Stimulated activated CD4-positive, alpha-beta T cell treated with anti-CD3 and anti-CD28 coated beads, Interleukin-12 subunit alpha, Interleukin-12 subunit beta, amount 100 ng/mL, for 24 hours (primary cell): Measurements from ENCODE around the gene CAP2.

ENCODE experiments used
- DNase-seq, 2 experiments: peaks; one replicate each; pipeline ENCODE4 v3.0.0-alpha.2; 2020; ENCODE audit warnings: low read depth in 2 of 2

Gene CAP2

GRCh38 chr6:17392978-17393891, at the start of gene CAP2:
Gene CAP2 (plus strand): TSS chr6:17393595. CDS start chr6:17421556, 27,961 bp downstream.
- no peak for DNase-seq

DNA sequence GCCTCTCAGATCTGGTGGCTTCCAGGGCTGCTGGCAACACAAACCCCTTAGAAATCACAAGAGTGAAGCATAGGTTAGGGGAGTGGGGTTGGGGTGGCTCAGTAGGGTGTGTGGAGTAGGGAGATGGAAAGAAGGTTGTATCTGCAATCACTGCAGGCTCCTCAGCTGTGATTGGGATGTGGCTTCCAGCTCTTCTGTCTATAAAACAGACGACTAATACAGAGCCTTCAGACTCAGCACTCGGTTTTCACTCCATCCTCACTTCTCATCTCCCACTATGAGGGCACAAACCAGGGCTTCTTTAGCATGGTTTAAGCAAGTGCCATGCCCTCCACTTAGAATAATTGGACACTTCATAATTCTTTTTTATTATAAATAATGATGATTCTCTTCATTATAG, 46.4 kb upstream of the CAP2 start:
- no peak for DNase-seq

GRCh38 chr6:17349427-17349826, 44.0 kb upstream of the CAP2 start:
- no peak for DNase-seq

GRCh38 chr6:17352302-17352701, 41.1 kb upstream of the CAP2 start:
- DNase-seq = no peak

DNA sequence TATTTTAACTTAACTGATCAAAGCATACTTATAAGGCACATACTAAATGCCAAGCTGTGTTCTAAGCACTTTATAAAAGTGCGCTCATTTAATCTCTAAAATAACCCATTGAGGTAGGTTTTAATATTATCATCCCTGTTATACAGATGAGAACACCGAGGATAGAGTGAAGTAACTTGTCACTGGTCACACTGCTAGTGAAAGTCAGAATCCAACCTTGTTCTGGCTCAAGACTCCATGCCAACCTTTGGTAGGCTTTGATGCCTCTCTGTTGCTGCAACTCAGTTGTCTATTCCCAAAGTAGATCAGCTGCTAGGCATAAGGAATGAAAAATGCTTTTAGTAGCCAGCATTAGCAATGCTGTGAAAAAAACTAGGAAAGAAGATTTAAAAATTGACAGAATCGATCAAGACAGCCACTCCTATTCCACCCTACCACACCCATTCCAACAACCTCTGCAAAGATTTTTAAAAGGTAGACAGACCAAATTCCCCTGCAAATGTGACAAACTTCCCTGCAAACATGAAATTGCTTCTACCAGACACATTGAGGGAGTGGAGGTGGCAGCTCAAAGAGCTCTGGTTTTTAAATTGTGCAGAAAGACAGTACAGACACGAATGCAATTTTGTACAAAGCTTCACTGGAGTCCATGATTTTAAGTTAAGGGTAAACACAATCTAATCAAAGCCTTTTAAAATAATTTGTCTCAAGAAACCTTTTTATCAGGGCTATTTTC, 39.8 kb upstream of the CAP2 start:
- DNase-seq = no peak

GRCh38 chr6:17354700-17355403, 38.5 kb upstream of the CAP2 start:
- no peak for DNase-seq

- no peak for DNase-seq
Observed at GRCh38 chr6:17355404-17355774, 38.0 kb upstream of the CAP2 start.

- DNase-seq = no peak
Observed at GRCh38 chr6:17358515-17358914, 34.9 kb upstream of the CAP2 start.

GRCh38 chr6:17360564-17360963, 32.8 kb upstream of the CAP2 start:
- DNase-seq = no peak

DNA sequence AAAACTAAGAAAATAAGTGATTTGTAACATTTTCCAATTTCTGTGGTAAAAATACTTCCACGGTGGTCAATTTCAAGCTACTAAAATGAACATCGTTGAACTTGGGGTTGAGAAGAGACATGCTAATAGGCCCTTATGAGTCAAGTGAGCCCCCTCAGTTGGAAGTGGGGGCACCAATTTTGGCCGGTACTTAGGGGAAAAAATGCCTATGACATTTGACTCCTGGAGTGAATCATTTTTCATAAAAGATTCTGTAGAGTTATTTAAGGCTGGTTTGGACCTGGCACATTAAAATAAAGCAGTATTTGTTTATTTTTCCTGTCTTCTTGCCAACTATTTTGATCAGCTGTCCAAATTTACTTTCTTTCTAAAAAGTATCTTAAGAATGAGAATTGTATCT, 32.4 kb upstream of the CAP2 start:
- DNase-seq = no peak

- DNase-seq = no peak
Observed at GRCh38 chr6:17365961-17366360, 27.4 kb upstream of the CAP2 start.

DNA sequence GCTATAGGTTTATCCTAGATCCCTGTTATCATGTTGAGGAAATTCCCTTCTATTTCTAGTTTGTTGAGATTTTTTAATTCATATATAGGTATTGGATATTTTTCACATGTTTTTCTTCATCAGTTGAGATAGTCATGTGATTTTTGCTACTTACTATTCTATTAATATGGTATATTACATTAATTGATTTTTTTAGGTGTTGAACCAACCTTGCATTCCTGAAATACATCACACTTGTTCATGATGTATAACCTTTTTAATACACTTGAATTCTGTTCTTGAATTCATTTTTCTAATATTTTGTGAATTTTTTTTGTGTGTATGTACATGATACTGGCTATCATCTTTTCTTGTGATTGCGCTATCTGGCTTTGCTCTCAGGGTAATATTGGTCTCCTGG, 25.5 kb upstream of the CAP2 start:
- no peak for DNase-seq

DNA sequence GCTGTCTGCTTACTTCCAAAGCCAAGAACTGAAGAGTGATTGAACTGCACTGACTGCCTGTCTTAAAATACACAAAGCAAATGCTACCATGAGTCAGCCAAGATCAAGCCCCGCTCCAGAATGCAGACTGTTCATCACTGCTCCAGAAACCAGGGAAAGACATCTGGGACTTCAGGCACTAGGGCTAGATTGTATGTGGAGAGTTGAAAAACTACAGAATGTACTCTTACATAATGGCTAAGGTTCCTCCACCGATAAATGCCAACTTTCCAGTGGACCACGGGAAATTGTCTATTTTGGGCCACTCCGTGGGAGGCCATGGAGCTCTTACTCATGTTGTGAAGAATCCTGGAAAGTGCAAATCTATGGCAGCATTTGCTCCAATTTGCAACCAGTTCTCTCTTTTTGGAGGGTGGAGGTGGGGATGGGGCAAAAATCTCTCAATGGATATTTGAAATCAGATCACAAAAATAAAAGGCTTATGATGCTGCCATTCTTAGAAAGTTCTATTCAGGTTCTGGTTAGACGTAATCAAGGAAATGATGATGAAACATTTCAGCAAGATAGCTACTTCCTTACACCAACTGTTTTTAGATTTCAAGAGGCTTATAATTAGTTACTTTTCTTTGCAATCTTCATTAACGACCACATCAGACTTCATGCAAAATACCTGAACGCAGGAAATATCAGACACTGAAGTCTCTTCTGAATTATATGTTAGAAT, 11.8 kb upstream of the CAP2 start:
- no peak for DNase-seq

DNA sequence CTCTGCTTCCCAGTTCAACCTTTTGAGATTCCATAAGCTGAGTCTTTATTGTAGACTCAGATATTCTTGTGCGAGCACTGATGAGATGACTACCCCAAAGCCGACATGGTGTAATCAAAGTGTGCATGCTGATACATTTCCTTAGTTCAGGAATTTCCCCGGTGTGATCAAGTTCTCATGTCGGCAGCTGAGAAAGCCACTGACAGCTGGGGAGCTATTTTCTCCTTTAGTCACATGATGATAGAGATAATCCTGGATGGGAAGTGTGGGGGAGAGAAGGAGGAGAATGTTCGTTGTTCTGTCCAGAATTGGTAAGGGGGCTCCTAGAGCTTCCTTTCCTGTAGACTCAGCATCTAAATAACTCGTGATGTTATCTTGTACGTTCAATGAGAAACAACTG, 7.7 kb upstream of the CAP2 start:
- DNase-seq = no peak

DNA sequence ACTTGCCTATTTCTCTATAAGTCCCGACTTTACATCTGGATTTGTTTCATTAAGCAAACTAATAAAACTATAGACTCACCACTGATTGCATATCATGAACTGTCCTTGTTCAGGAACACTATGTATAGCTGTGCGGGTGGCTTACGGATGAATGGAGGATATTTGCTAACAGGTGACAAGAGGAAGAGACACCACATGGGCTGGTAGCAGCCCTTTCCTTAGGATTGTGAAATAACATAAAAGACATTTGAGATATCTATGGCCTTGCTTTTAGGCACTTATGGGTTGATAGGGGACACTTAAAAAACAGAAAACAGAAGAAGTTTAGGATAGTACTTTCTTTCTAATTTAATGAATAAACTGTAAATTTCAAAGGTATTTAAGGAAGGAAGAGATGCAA, 5.0 kb upstream of the CAP2 start:
- DNase-seq = no peak

- DNase-seq = no peak
Observed at GRCh38 chr6:17389274-17389847, 4.0 kb upstream of the CAP2 start.

DNA sequence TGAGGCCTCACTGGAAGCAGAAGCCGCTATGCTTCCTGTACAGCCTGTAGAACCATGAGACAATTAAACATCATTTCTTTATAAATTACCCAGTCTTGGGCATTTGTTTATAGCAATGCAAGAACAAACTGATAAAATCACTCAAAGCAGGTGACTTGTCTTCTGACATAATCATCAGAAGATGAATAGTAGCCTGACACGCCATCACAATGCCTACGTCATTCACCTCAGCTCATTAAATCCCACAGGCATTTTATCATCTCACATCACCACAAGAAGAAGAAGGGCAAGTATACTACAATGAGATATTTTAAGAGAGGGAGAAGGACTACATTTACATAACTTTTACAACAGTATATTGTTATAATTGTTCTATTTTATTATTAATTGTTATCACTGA, 3.1 kb upstream of the CAP2 start:
- no peak for DNase-seq

DNA sequence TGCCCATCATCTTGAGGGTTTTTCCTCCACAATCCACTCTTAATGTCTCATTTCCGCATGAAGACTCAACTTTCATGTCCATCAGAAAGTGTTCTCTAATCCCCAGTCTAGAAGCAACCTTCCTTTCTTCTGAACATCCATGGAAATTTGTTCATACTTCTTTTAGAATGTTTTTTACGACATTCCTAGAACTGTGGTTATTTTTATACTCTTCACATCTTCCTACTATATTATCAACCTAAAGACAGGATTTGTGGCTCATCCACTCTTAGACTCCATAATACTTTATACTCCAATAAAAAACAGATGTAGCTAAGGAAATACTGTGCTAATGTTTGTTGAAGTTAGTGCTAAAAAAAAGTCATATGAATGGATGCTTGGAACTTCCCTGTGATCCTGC, 1.4 kb upstream of the CAP2 start:
- DNase-seq = no peak

DNA sequence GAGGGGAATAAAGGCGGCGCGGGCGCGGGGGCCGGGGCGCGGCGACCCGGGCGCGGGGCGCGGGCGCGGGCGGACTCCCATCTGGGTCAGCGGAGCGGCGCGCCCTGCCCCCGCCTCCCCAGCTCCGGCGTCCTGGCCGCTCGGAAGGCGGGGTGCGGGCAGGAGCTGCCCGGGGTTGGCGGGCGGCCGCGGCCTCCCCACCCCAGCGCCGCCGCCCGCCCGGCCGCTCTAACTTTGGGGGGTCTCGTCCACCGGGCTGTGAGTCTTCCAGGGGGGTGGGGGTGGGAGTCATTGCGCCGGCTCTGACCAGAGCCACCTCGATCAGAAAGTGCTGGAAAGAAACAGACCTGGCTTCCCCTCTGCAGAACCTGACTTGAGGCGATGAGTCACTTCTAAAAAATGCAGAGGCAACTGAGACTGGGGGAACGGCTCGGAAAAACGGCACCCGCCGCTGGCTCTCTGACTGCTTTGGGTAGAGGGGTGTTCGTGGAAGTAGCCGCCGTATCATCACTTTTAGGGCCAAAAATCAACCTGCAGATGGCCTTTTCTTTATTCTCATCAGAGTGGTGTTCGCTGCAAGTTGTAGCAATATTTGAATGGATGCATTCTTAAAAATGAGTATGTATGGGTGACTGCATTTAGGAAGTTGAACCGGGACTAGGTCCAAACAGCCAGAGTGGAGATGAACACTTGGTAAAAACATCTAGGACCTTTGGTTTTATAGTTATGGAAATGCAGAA, 667 bp downstream of the CAP2 start:
- no peak for DNase-seq

DNA sequence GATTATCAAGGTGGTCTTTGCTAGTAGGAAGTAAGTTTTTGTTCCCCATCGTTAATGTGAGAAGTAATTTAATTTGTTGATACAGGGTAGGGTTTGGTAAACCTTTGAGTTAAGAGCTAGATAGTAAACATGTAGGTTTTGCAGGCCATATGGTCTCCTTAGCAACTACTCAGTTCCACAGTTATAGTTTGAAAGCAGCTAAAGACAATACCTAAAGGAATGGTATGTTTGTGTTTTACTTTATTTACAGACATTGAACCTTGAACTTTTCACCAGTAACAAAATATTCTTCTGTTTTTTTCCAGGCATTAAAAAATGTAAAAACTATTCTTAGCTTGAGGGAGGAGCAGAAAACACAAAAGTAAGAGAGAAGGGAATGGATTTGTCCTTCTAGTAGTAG, 1.7 kb downstream of the CAP2 start:
- no peak for DNase-seq

DNA sequence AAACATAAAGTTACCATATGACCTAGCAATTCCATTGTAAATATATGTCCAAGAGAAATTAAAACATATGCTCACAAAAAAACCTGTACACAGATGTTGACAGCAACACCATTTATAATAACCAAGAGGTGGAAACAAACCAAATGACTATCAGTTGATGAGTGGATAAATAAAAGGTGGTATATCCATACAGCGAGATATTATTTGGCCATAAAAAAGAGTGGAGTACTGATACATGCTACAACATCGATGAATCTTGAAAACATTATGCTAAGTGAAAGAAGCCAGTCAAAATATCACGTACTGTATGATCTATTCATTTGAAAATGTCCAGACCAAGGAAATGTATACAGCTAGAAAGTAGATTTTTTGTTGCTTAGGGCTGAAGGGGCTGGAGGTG, 2.9 kb downstream of the CAP2 start:
- DNase-seq = no peak
